HepG2 (cell line): Measurements from ENCODE around the gene DSG2. TPM values are rescaled to one million over a fixed set of nuclear protein-coding genes. Genes with fewer than 3 reads are reported as not detected.

Experiments used
- ARNTL ChIP-seq: sonication (generic); formaldehyde crosslinking; IDR thresholded peaks from 2 replicates; pipeline ENCODE4 v1.4.0; 2020; ENCODE audit warnings: mild to moderate bottlenecking, missing genetic modification reagents
- ASH2L ChIP-seq: fragments of 300-600, 200-600 bp; sonication (generic); IDR thresholded peaks from 2 replicates; pipeline ENCODE4 v1.7.0; 2017; ENCODE audit warnings: low read depth, mild to moderate bottlenecking, moderate library complexity, mixed read lengths, low read length; ENCODE audit not compliant: insufficient read length
- CHCHD3 ChIP-seq: sonication (generic); formaldehyde crosslinking; IDR thresholded peaks from 2 replicates; pipeline ENCODE4 v1.8.0; 2022; ENCODE audit warnings: mild to moderate bottlenecking, missing genetic modification reagents, moderate library complexity
- DNMT1 ChIP-seq: sonication (generic); formaldehyde crosslinking; IDR thresholded peaks from 2 replicates; pipeline ENCODE4 v1.5.1; 2020; ENCODE audit warnings: mild to moderate bottlenecking, missing genetic modification reagents
- EHMT2 ChIP-seq: fragments of 200-600 bp; sonication (generic); IDR thresholded peaks from 2 replicates; pipeline ENCODE4 v1.7.0; 2017; ENCODE audit warnings: antibody characterized with exemption, low read depth, low read length, borderline replicate concordance
- ETV5 ChIP-seq: IDR thresholded peaks from 2 replicates; pipeline ENCODE4 v1.6.1; 2018; ENCODE audit warnings: missing biosample characterization, missing genetic modification reagents, inconsistent platforms, borderline replicate concordance
- HNRNPUL1 ChIP-seq: fragments of 200-400 bp; formaldehyde crosslinking; IDR thresholded peaks from 2 replicates; pipeline ENCODE4 v1.6.1; 2017; ENCODE audit warnings: low read depth, mild to moderate bottlenecking, low read length, moderate library complexity
- KDM4B ChIP-seq: sonication (generic); formaldehyde crosslinking; IDR thresholded peaks from 2 replicates; pipeline ENCODE4 v1.4.0; 2020; ENCODE audit warnings: missing genetic modification reagents
- KDM5A ChIP-seq: fragments of 200-600 bp; sonication (generic); IDR thresholded peaks from 2 replicates; pipeline ENCODE4 v1.7.0; 2018; ENCODE audit warnings: antibody characterized with exemption, mild to moderate bottlenecking, low read length, borderline replicate concordance
- MED8 ChIP-seq: sonication (generic); formaldehyde crosslinking; IDR thresholded peaks from 2 replicates; pipeline ENCODE4 v1.8.1; 2023; ENCODE audit warnings: mild to moderate bottlenecking, missing genetic modification reagents; ENCODE audit not compliant: insufficient replicate concordance
- NPAS2 ChIP-seq: sonication (generic); formaldehyde crosslinking; IDR thresholded peaks from 2 replicates; pipeline ENCODE4 v1.8.0; 2022; ENCODE audit warnings: mild to moderate bottlenecking, missing genetic modification reagents, borderline replicate concordance
- NR2F2 ChIP-seq: IDR thresholded peaks from 2 replicates; pipeline ENCODE4 v1.6.1; 2012; ENCODE audit warnings: low read depth, inconsistent platforms, borderline replicate concordance
- REXO4 ChIP-seq: sonication (generic); formaldehyde crosslinking; IDR thresholded peaks from 2 replicates; pipeline ENCODE4 v1.8.0; 2022; ENCODE audit warnings: missing genetic modification reagents, mild to moderate bottlenecking, borderline replicate concordance
- SATB2 ChIP-seq: sonication (generic); formaldehyde crosslinking; IDR thresholded peaks from 2 replicates; pipeline ENCODE4 v1.5.0; 2020; ENCODE audit warnings: missing genetic modification reagents
- SIN3A ChIP-seq: IDR thresholded peaks from 2 replicates; pipeline ENCODE4 v1.6.1; 2011; ENCODE audit warnings: low read depth, mild to moderate bottlenecking, control low read depth, low read length, borderline replicate concordance
- SOX5 ChIP-seq: IDR thresholded peaks from 2 replicates; pipeline ENCODE4 v1.6.1; 2016; ENCODE audit warnings: borderline replicate concordance
- WIZ ChIP-seq: sonication (generic); formaldehyde crosslinking; IDR thresholded peaks from 2 replicates; pipeline ENCODE4 v1.5.1; 2020; ENCODE audit warnings: mild to moderate bottlenecking, missing genetic modification reagents
- ZBTB38 ChIP-seq: sonication (generic); formaldehyde crosslinking; IDR thresholded peaks from 2 replicates; pipeline ENCODE4 v1.5.1; 2020; ENCODE audit warnings: mild to moderate bottlenecking, missing genetic modification reagents
- ZNF251 ChIP-seq: sonication (generic); formaldehyde crosslinking; IDR thresholded peaks from 2 replicates; pipeline ENCODE4 v1.9.0; 2021; ENCODE audit warnings: mild to moderate bottlenecking, missing genetic modification reagents
- ZNF253 ChIP-seq: sonication (generic); formaldehyde crosslinking; IDR thresholded peaks from 2 replicates; pipeline ENCODE4 v1.8.0; 2022; ENCODE audit warnings: mild to moderate bottlenecking, missing genetic modification reagents, borderline replicate concordance
- ZNF615 ChIP-seq: sonication (generic); formaldehyde crosslinking; IDR thresholded peaks from 2 replicates; pipeline ENCODE4 v1.5.0; 2020; ENCODE audit warnings: mild to moderate bottlenecking, missing genetic modification reagents, borderline replicate concordance
- ZNF709 ChIP-seq: sonication (generic); formaldehyde crosslinking; IDR thresholded peaks from 2 replicates; pipeline ENCODE4 v1.5.0; 2020; ENCODE audit warnings: mild to moderate bottlenecking, missing genetic modification reagents
- ZNF776 ChIP-seq: sonication (generic); formaldehyde crosslinking; IDR thresholded peaks from 2 replicates; pipeline ENCODE4 v1.4.0; 2020; ENCODE audit warnings: mild to moderate bottlenecking, missing genetic modification reagents
- ZNF839 ChIP-seq: sonication (generic); formaldehyde crosslinking; IDR thresholded peaks from 2 replicates; pipeline ENCODE4 v1.4.0; 2020; ENCODE audit warnings: missing genetic modification reagents, mild to moderate bottlenecking, borderline replicate concordance
- ZSCAN22 ChIP-seq: sonication (generic); formaldehyde crosslinking; IDR thresholded peaks from 2 replicates; pipeline ENCODE4 v1.4.0; 2020; ENCODE audit warnings: mild to moderate bottlenecking, missing genetic modification reagents
- polyA plus RNA-seq, 8 experiments: library from polyadenylated mRNA; depleted of rRNA in 3 of 8; stranded (reverse) in 7 of 8; unstranded in 1 of 8; fragments of >200 nt; fragmentation: Illumina TruSeq in 4 of 8; extraction: Trizol in 4 of 8; gene quantifications; 2 replicates each; pipeline versions ENCODE4 v1.2.1 to v1.2.3, GENCODE V29; 2011 to 2016; ENCODE audit warnings: low read depth in 4 of 8, missing spikeins in 1 of 8, mixed read lengths in 1 of 8; ENCODE audit not compliant: insufficient read depth in 1 of 8
- total RNA-seq, 5 experiments: library from RNA; depleted of rRNA; stranded (reverse); fragments of >200 nt; fragmentation: Illumina TruSeq; extraction: Trizol; gene quantifications; 2 replicates each; pipeline ENCODE4 v1.2.3, GENCODE V29; 2016; ENCODE audit warnings: low read depth in 1 of 5
- TF ChIP-seq, protein P1 (sequence below): sonication (generic); formaldehyde crosslinking; IDR thresholded peaks from 2 replicates; pipeline ENCODE4 v1.4.0; 2020; ENCODE audit warnings: mild to moderate bottlenecking, missing genetic modification reagents
- TF ChIP-seq, protein P2 (sequence below): sonication (generic); formaldehyde crosslinking; IDR thresholded peaks from 2 replicates; pipeline ENCODE4 v1.4.0; 2020; ENCODE audit warnings: mild to moderate bottlenecking, missing genetic modification reagents
- TF ChIP-seq, protein P3 (sequence below), 2 experiments: fragments of 450-650 bp in 1 of 2; sonication (generic) in 1 of 2; formaldehyde crosslinking; IDR thresholded peaks; 2 replicates each; pipeline versions ENCODE4 v1.5.0 to v1.8.0; 2020 to 2022; ENCODE audit warnings: mild to moderate bottlenecking in 1 of 2, missing genetic modification reagents in 1 of 2

DSG2 gene
- total and polyA plus RNA-seq, 2 of the 13 experiments (the other 11 are each of a cell fraction or from before 2014, with no cell fraction given) = 23.3 to 66.7 TPM

DNA sequence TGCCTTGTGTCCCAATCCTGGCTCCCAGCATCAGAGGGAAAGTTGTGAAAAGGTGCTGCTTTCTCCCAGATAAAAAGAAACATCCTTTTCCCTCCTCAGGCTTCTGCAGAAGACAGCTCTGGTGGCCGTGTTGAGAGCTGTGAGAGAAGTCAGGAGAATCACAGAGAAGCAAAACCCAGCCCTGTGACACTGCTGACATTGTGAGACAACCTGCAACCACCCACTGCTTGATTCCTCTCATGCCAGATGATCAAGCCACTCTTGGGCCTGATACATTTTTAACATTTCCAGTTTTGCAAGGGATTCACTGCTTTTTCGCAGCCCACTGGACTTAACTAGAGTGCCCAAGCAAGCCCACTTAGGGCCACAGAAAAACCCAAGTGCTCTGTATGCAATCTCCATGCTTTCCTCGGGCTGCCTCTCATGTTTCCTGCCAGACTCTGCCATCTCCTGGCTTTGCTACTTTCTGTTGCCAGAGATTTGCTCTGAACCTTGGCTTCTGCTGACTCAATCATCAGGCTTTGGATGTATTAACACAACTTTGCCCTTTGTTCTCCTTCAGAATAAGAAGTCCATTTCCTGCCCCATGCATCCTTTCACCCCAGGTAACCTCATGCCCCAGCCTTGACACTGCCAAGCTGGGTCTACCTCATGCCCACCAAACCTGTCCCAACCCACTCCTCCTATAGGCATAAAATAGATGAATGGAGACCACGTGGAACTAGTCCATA, 68.8 kb downstream of the DSG2 start (continued):
- TF ChIP-seq, protein P1, sequence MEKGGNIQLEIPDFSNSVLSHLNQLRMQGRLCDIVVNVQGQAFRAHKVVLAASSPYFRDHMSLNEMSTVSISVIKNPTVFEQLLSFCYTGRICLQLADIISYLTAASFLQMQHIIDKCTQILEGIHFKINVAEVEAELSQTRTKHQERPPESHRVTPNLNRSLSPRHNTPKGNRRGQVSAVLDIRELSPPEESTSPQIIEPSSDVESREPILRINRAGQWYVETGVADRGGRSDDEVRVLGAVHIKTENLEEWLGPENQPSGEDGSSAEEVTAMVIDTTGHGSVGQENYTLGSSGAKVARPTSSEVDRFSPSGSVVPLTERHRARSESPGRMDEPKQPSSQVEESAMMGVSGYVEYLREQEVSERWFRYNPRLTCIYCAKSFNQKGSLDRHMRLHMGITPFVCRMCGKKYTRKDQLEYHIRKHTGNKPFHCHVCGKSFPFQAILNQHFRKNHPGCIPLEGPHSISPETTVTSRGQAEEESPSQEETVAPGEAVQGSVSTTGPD (CRISPR knock-in tag) = no peak
- no peak for TF ChIP-seq ZNF615 (CRISPR knock-in tag)
- no peak for TF ChIP-seq MED8 (CRISPR knock-in tag)
- TF ChIP-seq ZNF251 (CRISPR knock-in tag) = no peak
- TF ChIP-seq DNMT1 = no peak
- TF ChIP-seq KDM4B (CRISPR knock-in tag) = no peak
- TF ChIP-seq HNRNPUL1 = no peak
- TF ChIP-seq REXO4 (CRISPR knock-in tag) = no peak
- TF ChIP-seq SOX5 = peak; percentile 24; the same call in 1 of the 2 replicates
- TF ChIP-seq ZNF253 (CRISPR knock-in tag) = no peak
- no peak for TF ChIP-seq NPAS2
- no peak for TF ChIP-seq ZNF839 (CRISPR knock-in tag)
- TF ChIP-seq ZBTB38 (CRISPR knock-in tag) = no peak
- TF ChIP-seq SATB2 = no peak
- TF ChIP-seq ZSCAN22 = no peak
- TF ChIP-seq ZNF709 (CRISPR knock-in tag) = no peak
- TF ChIP-seq ETV5 (CRISPR knock-in tag) = peak; percentile 47; the same call in 1 of the 2 replicates
- TF ChIP-seq, protein P2, sequence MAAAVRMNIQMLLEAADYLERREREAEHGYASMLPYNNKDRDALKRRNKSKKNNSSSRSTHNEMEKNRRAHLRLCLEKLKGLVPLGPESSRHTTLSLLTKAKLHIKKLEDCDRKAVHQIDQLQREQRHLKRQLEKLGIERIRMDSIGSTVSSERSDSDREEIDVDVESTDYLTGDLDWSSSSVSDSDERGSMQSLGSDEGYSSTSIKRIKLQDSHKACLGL = no peak
- no peak for TF ChIP-seq NR2F2
- TF ChIP-seq KDM5A = no peak
- TF ChIP-seq EHMT2 = no peak
- TF ChIP-seq CHCHD3 (CRISPR knock-in tag) = no peak
- no peak for TF ChIP-seq ASH2L
- no peak for TF ChIP-seq SIN3A
- TF ChIP-seq ZNF776 (CRISPR knock-in tag) = no peak
- TF ChIP-seq ARNTL = 0 out of 2 replicates have a peak, but pooled peaks have one; percentile 37
- TF ChIP-seq, protein P3, sequence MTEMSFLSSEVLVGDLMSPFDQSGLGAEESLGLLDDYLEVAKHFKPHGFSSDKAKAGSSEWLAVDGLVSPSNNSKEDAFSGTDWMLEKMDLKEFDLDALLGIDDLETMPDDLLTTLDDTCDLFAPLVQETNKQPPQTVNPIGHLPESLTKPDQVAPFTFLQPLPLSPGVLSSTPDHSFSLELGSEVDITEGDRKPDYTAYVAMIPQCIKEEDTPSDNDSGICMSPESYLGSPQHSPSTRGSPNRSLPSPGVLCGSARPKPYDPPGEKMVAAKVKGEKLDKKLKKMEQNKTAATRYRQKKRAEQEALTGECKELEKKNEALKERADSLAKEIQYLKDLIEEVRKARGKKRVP (CRISPR knock-in tag; IDR thresholded peaks at IDR 0.05) = no peak
- TF ChIP-seq WIZ (CRISPR knock-in tag) = no peak
